ENCODE data around the gene PYCR2.

PYCR2 gene

GRCh38 chr1:225914947-225915346 lies 9.1 kb downstream of the PYCR2 start:
- TF ChIP-seq POLR2AphosphoS5 (IDR thresholded peaks at IDR 0.05; ENCODE audit: low read depth, low read length) = no peak
- TF ChIP-seq REST (IDR thresholded peaks at IDR 0.05; ENCODE audit: insufficient read depth in 1 of 2, low read depth in 2 of 2, low read length in 2 of 2) = no peak
- TF ChIP-seq SIN3A (IDR thresholded peaks at IDR 0.05; ENCODE audit: borderline replicate concordance, insufficient read depth, low read length) = no peak
- no peak for TF ChIP-seq FOXP2 (optimal IDR thresholded peaks at IDR 0.05; ENCODE audit: borderline replicate concordance, extremely low read depth, extremely low read length, insufficient read depth)
- TF ChIP-seq TAF1 (IDR thresholded peaks at IDR 0.05; ENCODE audit: borderline replicate concordance, insufficient read depth, low read length) = no peak

GRCh38 chr1:225914391-225914790 lies 9.7 kb downstream of the PYCR2 start:
- TF ChIP-seq SIN3A (IDR thresholded peaks at IDR 0.05; ENCODE audit: borderline replicate concordance, insufficient read depth, low read length) (no peak), FOXP2 (optimal IDR thresholded peaks at IDR 0.05; ENCODE audit: borderline replicate concordance, extremely low read depth, extremely low read length, insufficient read depth) (no peak), TAF1 (IDR thresholded peaks at IDR 0.05; ENCODE audit: borderline replicate concordance, insufficient read depth, low read length) (no peak), REST (IDR thresholded peaks at IDR 0.05; ENCODE audit: insufficient read depth in 1 of 2, low read depth in 2 of 2, low read length in 2 of 2) (no peak), POLR2AphosphoS5 (IDR thresholded peaks at IDR 0.05; ENCODE audit: low read depth, low read length) (no peak)

- TF ChIP-seq POLR2AphosphoS5 (IDR thresholded peaks at IDR 0.05; ENCODE audit: low read depth, low read length) (no peak), SIN3A (IDR thresholded peaks at IDR 0.05; ENCODE audit: borderline replicate concordance, insufficient read depth, low read length) (no peak), TAF1 (IDR thresholded peaks at IDR 0.05; ENCODE audit: borderline replicate concordance, insufficient read depth, low read length) (no peak), FOXP2 (optimal IDR thresholded peaks at IDR 0.05; ENCODE audit: borderline replicate concordance, extremely low read depth, extremely low read length, insufficient read depth) (no peak), REST (IDR thresholded peaks at IDR 0.05; ENCODE audit: insufficient read depth in 1 of 2, low read depth in 2 of 2, low read length in 2 of 2) (no peak)
These were observed 12.6 kb downstream of the PYCR2 start for GRCh38 chr1:225911191-225912130.

- TF ChIP-seq FOXP2 (optimal IDR thresholded peaks at IDR 0.05; ENCODE audit: borderline replicate concordance, extremely low read depth, extremely low read length, insufficient read depth) = no peak
- TF ChIP-seq TAF1 (IDR thresholded peaks at IDR 0.05; ENCODE audit: borderline replicate concordance, insufficient read depth, low read length) = no peak
These were observed 14.6 kb downstream of the PYCR2 start for GRCh38 chr1:225909477-225909876.

GRCh38 chr1:225908773-225909172 lies 15.3 kb downstream of the PYCR2 start:
- TF ChIP-seq REST (IDR thresholded peaks at IDR 0.05; ENCODE audit: insufficient read depth in 1 of 2, low read depth in 2 of 2, low read length in 2 of 2) (no peak), SIN3A (IDR thresholded peaks at IDR 0.05; ENCODE audit: borderline replicate concordance, insufficient read depth, low read length) (no peak), POLR2AphosphoS5 (IDR thresholded peaks at IDR 0.05; ENCODE audit: low read depth, low read length) (no peak), TAF1 (IDR thresholded peaks at IDR 0.05; ENCODE audit: borderline replicate concordance, insufficient read depth, low read length) (no peak), FOXP2 (optimal IDR thresholded peaks at IDR 0.05; ENCODE audit: borderline replicate concordance, extremely low read depth, extremely low read length, insufficient read depth) (no peak)

Measured in PFSK-1 (cell line).